RWPE2 (cell line): Measurements from ENCODE around the gene TERB2.
"Not testable (repeated sequence)": the region's sequence is repeated elsewhere in the genome, so short reads cannot be mapped to it uniquely, and the experiment has no call there.

Experiments used
- ATAC-seq: fragments of 200-7000 bp; cut with Tn5 transposase; 3 replicates; pipeline ENCODE4 v1.9.1; 2021; ENCODE audit warnings: low read depth
- DNase-seq: peaks from one replicate; pipeline ENCODE4 v3.0.0-alpha.2; 2020; ENCODE audit warnings: low spot score
- H3K27ac ChIP-seq: fragments of 450-650 bp; 2 replicates; pipeline ENCODE4 v1.5.1; 2017; ENCODE audit warnings: mild to moderate bottlenecking; ENCODE audit not compliant: poor library complexity, severe bottlenecking
- H3K27me3 ChIP-seq: fragments of 250-450 bp; sonication (Bioruptor Pico); 2 replicates; pipeline ENCODE4 v1.5.1; 2021; ENCODE audit warnings: mild to moderate bottlenecking, moderate library complexity; ENCODE audit not compliant: insufficient read depth, poor library complexity, severe bottlenecking
- H3K36me3 ChIP-seq: fragments of 250-450 bp; sonication (Bioruptor Pico); 2 replicates; pipeline ENCODE4 v1.5.1; 2020; ENCODE audit warnings: low read depth, mild to moderate bottlenecking, moderate library complexity
- H3K4me1 ChIP-seq: fragments of 250-450 bp; sonication (Bioruptor Pico); 2 replicates; pipeline ENCODE4 v1.5.1; 2021; ENCODE audit warnings: mild to moderate bottlenecking, moderate library complexity; ENCODE audit not compliant: insufficient read depth, poor library complexity, severe bottlenecking
- H3K4me3 ChIP-seq: fragments of 250-450 bp; sonication (Bioruptor Pico); 2 replicates; pipeline ENCODE4 v1.5.1; 2021; ENCODE audit warnings: mild to moderate bottlenecking, moderate library complexity; ENCODE audit not compliant: severe bottlenecking
- H3K9me3 ChIP-seq: fragments of 250-450 bp; sonication (Bioruptor Pico); 2 replicates; pipeline ENCODE4 v1.5.1; 2021; ENCODE audit warnings: mild to moderate bottlenecking, moderate library complexity; ENCODE audit not compliant: severe bottlenecking
- CTCF ChIP-seq: fragments of 450-650 bp; IDR thresholded peaks from one replicate; pipeline ENCODE4 v1.5.1; 2017; ENCODE audit warnings: mild to moderate bottlenecking, moderate library complexity; ENCODE audit not compliant: poor library complexity, severe bottlenecking

TERB2 gene

DNA sequence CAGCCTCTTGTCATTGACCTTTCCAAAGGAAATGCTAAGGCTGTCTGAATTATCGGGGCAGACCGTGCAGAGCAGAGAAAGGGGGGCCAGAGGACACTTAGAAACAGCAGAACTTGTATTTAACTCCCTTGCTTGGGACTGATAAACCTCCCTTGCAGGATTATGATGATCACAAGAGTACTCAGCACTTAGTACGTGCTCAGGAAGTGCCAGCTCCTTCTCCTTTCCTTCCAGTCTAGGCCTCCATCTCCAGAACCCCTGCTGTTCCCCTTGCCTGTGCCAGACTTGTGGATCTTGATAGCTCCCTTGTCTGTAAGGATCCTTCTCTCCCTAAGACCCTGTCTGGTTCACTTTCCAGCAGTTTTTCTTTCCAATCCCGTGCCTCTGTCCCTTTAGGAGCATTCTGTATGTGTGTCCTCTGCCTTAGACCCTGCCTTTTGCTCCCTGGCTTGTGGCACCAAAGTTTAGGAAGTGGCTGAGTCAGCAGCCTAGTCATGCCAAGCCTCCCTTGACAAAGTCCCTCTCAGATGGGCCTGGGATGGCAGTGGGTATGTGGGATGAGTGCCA, 67.3 kb downstream of the TERB2 start:
- H3K4me3 ChIP-seq = peak overlapping the region; percentile 74
- peaks cover 1% of the 10 kb centered on the region; the same call in 1 of the 2 replicates for H3K36me3 ChIP-seq
- no peaks in the 10 kb centered on the region for H3K9me3 ChIP-seq
- TF ChIP-seq CTCF = no peak
- H3K4me1 ChIP-seq = peaks cover 9% of the 10 kb centered on the region
- DNase-seq (no peak), ATAC-seq (peak; percentile 14)
- peak overlapping the region; percentile 15 for H3K27ac ChIP-seq
- peaks cover 5% of the 10 kb centered on the region for H3K27me3 ChIP-seq

DNA sequence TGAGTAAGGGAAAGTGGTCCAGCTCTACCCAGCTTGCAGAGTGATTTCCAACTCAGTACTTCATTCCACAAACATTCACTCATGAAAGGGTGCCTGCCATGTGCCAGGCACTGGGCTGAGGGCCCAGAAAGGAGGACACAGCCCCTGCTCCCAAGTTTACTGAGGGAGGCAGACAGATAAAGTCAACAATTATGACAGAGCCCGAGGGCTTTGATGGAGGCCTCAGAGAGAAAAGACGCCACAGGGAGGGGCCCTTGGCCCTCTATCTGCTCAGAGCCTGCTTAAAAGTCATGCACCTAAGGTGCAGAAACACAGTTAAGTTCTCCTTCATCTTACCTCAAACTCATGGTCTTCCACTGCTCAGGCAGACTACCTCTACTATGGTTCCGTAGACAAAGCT, 68.2 kb downstream of the TERB2 start:
- not testable (repeated sequence) for H3K9me3 ChIP-seq, H3K4me3 ChIP-seq, H3K27me3 ChIP-seq, H3K4me1 ChIP-seq, ATAC-seq, H3K27ac ChIP-seq, H3K36me3 ChIP-seq, DNase-seq

DNA sequence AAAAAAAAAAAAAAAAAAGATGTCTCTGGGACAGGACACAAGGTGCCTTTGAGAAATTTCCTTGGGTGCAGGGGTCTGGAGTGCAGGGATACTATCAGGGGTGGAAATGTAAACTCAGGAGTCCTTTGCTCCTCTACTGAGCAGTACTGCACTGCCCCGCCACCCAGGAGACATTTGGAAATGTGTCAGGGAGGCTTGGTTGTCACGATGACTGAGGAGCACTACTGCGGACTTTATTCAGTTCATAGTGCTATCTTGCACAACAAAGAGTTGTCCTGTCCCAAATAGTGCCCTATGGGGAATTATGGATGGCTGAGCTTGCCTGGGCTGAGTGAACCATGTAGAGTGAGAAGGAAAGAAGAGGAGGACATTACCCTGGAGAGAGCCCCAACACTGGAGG, 69.1 kb downstream of the TERB2 start:
- DNase-seq, H3K27me3 ChIP-seq, ATAC-seq, H3K4me1 ChIP-seq, H3K27ac ChIP-seq, H3K36me3 ChIP-seq, H3K9me3 ChIP-seq, H3K4me3 ChIP-seq: not testable (repeated sequence)

DNA sequence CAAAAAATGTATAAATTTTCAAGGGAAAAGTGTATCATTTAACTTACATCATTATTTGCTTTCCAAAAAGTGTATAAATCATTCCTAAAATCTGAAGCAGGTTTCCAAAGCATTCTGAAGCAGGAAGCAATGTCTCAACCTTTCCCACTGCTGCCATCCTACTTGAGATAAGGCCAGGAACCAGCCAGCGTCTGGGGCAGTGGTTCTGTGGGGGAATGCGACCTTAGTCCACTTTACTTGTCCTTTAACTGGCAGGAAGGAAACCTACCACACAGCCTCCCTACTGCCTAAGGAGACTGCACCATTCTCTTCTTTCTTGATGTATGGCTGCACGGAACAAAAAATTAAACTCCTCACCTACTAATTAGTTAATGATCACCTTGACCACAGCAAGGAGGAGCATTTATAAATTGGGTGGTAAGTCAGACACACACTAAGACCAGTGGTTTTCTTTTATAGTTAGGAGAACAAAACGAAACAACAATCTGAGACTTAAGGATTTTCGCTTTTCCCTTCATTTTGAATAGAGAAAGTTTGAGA, 70.2 kb downstream of the TERB2 start:
- TF ChIP-seq CTCF = no peak
- Histone ChIP-seq H3K27me3 (no peaks in the 10 kb centered on the region), H3K4me1 (peaks cover 9% of the 10 kb centered on the region), H3K36me3 (peaks cover 6% of the 10 kb centered on the region; the same call in 1 of the 2 replicates), H3K4me3 (no peak overlapping the region), H3K27ac (no peak overlapping the region), H3K9me3 (no peaks in the 10 kb centered on the region)
- DNase-seq = no peak
- ATAC-seq = no peak

- TF ChIP-seq CTCF = no peak
- DNase-seq (no peak), ATAC-seq (no peak)
- Histone ChIP-seq H3K4me3 (no peak overlapping the region), H3K9me3 (no peaks in the 10 kb centered on the region), H3K27me3 (no peaks in the 10 kb centered on the region), H3K36me3 (peaks cover 6% of the 10 kb centered on the region; the same call in 1 of the 2 replicates), H3K27ac (no peak overlapping the region), H3K4me1 (peaks cover 9% of the 10 kb centered on the region)
These were observed 70.7 kb downstream of the TERB2 start for GRCh38 chr15:45027220-45027619.
